Ovary (tissue), 3 donors: ENCODE data around the gene KLHL3.

Experiments used
- CTCF ChIP-seq, 3 donors: fragments of 450-650 bp in 2 of 3; fragments of 200-600 bp in 1 of 3; IDR thresholded peaks; one replicate each; pipeline versions ENCODE4 v1.5.1 to v1.8.0; 2016 to 2022; ENCODE audit warnings: antibody characterized with exemption in 3 of 3, mild to moderate bottlenecking in 1 of 3
- EP300 ChIP-seq: sonication (generic); formaldehyde crosslinking; IDR thresholded peaks from one replicate; pipeline ENCODE4 v1.6.1; 2017; ENCODE audit warnings: antibody characterized with exemption
- POLR2A ChIP-seq: fragments of 450-650 bp; IDR thresholded peaks from one replicate; pipeline ENCODE4 v1.6.1; 2017; ENCODE audit warnings: antibody characterized with exemption, mild to moderate bottlenecking, moderate library complexity
- donor health status: DM: no; HTN: no; CAD: no.

- no peak for TF ChIP-seq CTCF (IDR thresholded peaks at IDR 0.05)
- TF ChIP-seq EP300, result no peak
- TF ChIP-seq POLR2A, result no peak
These were observed 47.6 kb downstream of the KLHL3 start for GRCh38 chr5:137688210-137688840.
